OCI-LY3 (cell line): Measurements from ENCODE around the gene COL4A2.
A peak's percentile ranks its signal among the peaks of the same experiment; 100 is the strongest.

Experiments
- H2AFZ ChIP-seq: fragments of 200-600, 300-600 bp; shearing (Covaris generic); 2 replicates; pipeline ENCODE4 v1.6.0; 2014; ENCODE audit warnings: antibody characterized with exemption, low read depth, low read length
- H3K27ac ChIP-seq: fragments of 200-600, 300-600 bp; sonication (generic); 2 replicates; pipeline ENCODE4 v1.5.1; 2014; ENCODE audit warnings: mild to moderate bottlenecking, low read length, moderate library complexity, mixed read lengths
- H3K27me3 ChIP-seq: fragments of 200-600, 300-600 bp; sonication (generic); 2 replicates; pipeline ENCODE4 v1.6.1; 2014; ENCODE audit warnings: low read depth, low read length, mixed read lengths
- H3K36me3 ChIP-seq: fragments of 200-600, 300-600 bp; sonication (generic); replicated peaks from 2 replicates; pipeline ENCODE3; 2014; ENCODE audit warnings: low read depth, low read length, mixed read lengths
- H3K4me1 ChIP-seq: fragments of 300-600, 200-600 bp; sonication (generic); 2 replicates; pipeline ENCODE4 v1.6.1; 2014; ENCODE audit warnings: low read length, mixed read lengths
- H3K4me2 ChIP-seq: fragments of 200-600, 300-600 bp; sonication (generic); 2 replicates; pipeline ENCODE4 v1.6.1; 2014; ENCODE audit warnings: low read length, mixed read lengths
- H3K4me3 ChIP-seq: fragments of 300-600, 200-600 bp; sonication (generic); 2 replicates; pipeline ENCODE4 v1.5.1; 2014; ENCODE audit warnings: antibody characterized with exemption, mild to moderate bottlenecking, low read length, moderate library complexity
- H3K79me2 ChIP-seq: fragments of 300-600, 200-600 bp; shearing (Covaris generic); 2 replicates; pipeline ENCODE4 v1.6.1; 2014; ENCODE audit warnings: mild to moderate bottlenecking, low read length, mixed read lengths
- H3K9ac ChIP-seq: fragments of 300-600, 200-600 bp; shearing (Covaris generic); 2 replicates; pipeline ENCODE4 v1.6.0; 2014; ENCODE audit warnings: mild to moderate bottlenecking, low read length, moderate library complexity
- H3K9me3 ChIP-seq: fragments of 200-600, 300-600 bp; shearing (Covaris generic); 2 replicates; pipeline ENCODE4 v1.6.1; 2014; ENCODE audit warnings: low read length, mixed read lengths; ENCODE audit not compliant: insufficient read depth
- H4K20me1 ChIP-seq: fragments of 200-600, 300-600 bp; sonication (generic); 2 replicates; pipeline ENCODE4 v1.6.1; 2016; ENCODE audit warnings: low read length, mixed read lengths; ENCODE audit not compliant: insufficient read depth
- EZH2phosphoT487 ChIP-seq: fragments of 200-600 bp; shearing (Covaris generic); IDR thresholded peaks from 2 replicates; pipeline ENCODE4 v1.6.1; 2018; ENCODE audit warnings: antibody characterized with exemption, mixed run types, low read depth
- TF ChIP-seq, protein P1 (sequence below): fragments of 200-600, 300-600 bp; sonication (generic); IDR thresholded peaks from 2 replicates; pipeline ENCODE4 v1.5.1; 2014; ENCODE audit warnings: antibody characterized with exemption, low read length, low read depth

Gene COL4A2

DNA sequence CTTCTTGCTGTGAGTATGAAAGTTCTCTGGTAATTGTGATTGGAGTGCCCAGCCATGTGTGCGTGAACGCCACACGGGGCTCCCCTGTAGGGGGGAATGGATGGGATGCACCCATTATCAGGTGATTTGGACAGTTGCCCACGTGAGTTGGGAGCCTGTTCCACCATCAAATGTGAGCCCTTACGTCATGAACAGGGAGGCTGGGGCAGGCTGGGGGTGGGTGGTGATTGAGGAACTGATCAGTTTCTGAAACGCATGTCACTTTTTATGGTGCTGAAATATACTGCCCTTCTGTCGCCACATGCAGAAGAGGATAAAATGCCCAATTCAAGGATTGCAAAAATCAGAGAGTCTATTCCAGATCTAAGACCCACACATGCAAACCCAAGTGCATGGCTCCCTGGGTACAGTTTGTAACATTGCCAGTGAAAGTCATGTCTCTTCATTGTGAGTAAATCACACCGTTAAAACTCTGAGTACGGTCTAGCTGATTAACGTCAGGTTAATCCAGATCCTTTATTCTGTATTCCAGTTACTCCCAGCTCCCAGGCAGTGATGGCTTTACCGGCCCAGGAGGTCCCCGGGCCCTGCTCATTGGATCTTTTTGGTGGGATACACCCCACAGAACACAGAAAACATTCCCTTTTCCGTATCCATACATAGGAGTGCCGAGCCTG is 164.2 kb downstream of the COL4A2 start:
- Histone ChIP-seq H3K36me3 (no peaks in the 10 kb centered on the region), H3K4me1 (peaks cover 70% of the 10 kb centered on the region), H3K27me3 (peaks cover 54% of the 10 kb centered on the region), H3K27ac (peak overlapping the region; percentile 71), H4K20me1 (no peaks in the 10 kb centered on the region), H3K9me3 (peaks cover 4% of the 10 kb centered on the region; the same call in 1 of the 2 replicates), H3K9ac (peak overlapping the region; percentile 44; the same call in 1 of the 2 replicates), H2AFZ (no peak overlapping the region), H3K79me2 (no peaks in the 10 kb centered on the region), H3K4me3 (peak overlapping the region; percentile 72), H3K4me2 (peak overlapping the region; percentile 96)
- no peak for TF ChIP-seq EZH2phosphoT487
- TF ChIP-seq, protein P1, sequence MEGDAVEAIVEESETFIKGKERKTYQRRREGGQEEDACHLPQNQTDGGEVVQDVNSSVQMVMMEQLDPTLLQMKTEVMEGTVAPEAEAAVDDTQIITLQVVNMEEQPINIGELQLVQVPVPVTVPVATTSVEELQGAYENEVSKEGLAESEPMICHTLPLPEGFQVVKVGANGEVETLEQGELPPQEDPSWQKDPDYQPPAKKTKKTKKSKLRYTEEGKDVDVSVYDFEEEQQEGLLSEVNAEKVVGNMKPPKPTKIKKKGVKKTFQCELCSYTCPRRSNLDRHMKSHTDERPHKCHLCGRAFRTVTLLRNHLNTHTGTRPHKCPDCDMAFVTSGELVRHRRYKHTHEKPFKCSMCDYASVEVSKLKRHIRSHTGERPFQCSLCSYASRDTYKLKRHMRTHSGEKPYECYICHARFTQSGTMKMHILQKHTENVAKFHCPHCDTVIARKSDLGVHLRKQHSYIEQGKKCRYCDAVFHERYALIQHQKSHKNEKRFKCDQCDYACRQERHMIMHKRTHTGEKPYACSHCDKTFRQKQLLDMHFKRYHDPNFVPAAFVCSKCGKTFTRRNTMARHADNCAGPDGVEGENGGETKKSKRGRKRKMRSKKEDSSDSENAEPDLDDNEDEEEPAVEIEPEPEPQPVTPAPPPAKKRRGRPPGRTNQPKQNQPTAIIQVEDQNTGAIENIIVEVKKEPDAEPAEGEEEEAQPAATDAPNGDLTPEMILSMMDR = no peak

DNA sequence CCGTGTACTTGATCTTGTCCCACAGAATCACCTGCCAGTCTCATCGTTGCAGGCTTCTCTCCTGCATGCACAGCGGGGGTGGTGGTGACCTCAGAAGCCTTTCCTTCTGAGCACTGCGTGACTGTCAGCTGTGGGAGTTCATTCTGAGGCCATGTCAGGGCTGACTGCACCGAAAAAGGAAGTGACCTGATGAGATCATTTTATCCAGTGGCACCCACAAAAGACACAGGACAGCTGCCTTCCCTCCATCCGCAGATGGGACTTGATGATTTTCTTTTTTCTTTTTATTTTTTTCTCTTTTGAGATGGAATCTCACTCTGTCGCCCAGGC is 164.7 kb downstream of the COL4A2 start:
- Histone ChIP-seq H3K9ac (peak overlapping the region; percentile 44; the same call in 1 of the 2 replicates), H3K36me3 (no peaks in the 10 kb centered on the region), H4K20me1 (no peaks in the 10 kb centered on the region), H3K27ac (peak overlapping the region; percentile 71), H3K4me3 (peak overlapping the region; percentile 72), H3K27me3 (peaks cover 58% of the 10 kb centered on the region), H3K9me3 (peaks cover 4% of the 10 kb centered on the region; the same call in 1 of the 2 replicates), H3K79me2 (no peaks in the 10 kb centered on the region), H3K4me1 (peaks cover 69% of the 10 kb centered on the region), H3K4me2 (peak overlapping the region; percentile 96), H2AFZ (no peak overlapping the region)
- TF ChIP-seq EZH2phosphoT487 = 0 out of 2 replicates have a peak, but pooled peaks have one; percentile 63
- TF ChIP-seq, protein P1 = no peak

DNA sequence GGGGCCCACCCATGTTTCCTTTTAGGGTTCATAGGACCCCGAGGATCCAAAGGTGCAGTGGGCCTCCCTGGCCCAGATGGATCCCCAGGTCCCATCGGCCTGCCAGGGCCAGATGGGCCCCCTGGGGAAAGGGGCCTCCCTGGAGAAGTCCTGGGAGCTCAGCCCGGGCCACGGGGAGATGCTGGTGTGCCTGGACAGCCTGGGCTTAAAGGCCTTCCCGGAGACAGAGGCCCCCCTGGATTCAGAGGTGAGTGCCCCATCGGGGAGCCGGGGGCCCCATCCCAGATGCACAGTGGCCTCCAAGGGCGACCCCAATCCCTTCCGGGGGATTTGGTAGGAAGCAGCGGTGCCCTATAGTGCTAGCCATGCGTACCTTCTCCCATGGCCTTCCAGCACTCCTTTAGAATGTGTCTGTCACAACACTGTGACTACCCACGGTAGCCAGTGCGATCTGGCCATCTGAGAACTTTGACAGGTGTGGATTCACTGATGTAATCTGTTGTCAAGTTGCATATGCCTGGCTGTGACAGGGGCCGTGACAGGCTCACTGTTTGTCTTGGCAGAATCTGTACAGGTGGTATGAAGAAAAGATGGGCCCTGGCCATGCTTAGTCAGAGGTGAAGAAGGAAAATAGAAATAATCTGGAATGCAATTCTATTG is 165.9 kb downstream of the COL4A2 start:
- Histone ChIP-seq H3K27ac (no peak overlapping the region), H3K79me2 (no peaks in the 10 kb centered on the region), H3K4me2 (no peak overlapping the region), H3K4me1 (peaks cover 63% of the 10 kb centered on the region), H3K9me3 (peaks cover 4% of the 10 kb centered on the region; the same call in 1 of the 2 replicates), H3K27me3 (peaks cover 60% of the 10 kb centered on the region), H3K36me3 (no peaks in the 10 kb centered on the region), H3K9ac (no peak overlapping the region), H2AFZ (no peak overlapping the region), H4K20me1 (no peaks in the 10 kb centered on the region), H3K4me3 (no peak overlapping the region)
- TF ChIP-seq, protein P1 = no peak
- no peak for TF ChIP-seq EZH2phosphoT487

- no peak for TF ChIP-seq EZH2phosphoT487
- TF ChIP-seq, protein P1 = no peak
- peaks cover 56% of the 10 kb centered on the region for H3K27me3 ChIP-seq
- no peak overlapping the region for H3K27ac ChIP-seq
- peak overlapping the region; percentile 68 for H3K4me3 ChIP-seq
- peaks cover 4% of the 10 kb centered on the region; the same call in 1 of the 2 replicates for H3K9me3 ChIP-seq
- no peaks in the 10 kb centered on the region for H4K20me1 ChIP-seq
- H2AFZ ChIP-seq = no peak overlapping the region
- peak overlapping the region; percentile 83 for H3K4me2 ChIP-seq
- H3K36me3 ChIP-seq = no peaks in the 10 kb centered on the region
- 0 out of 2 replicates have a peak overlapping the region, but pooled peaks have one; percentile 2 for H3K9ac ChIP-seq
- no peaks in the 10 kb centered on the region for H3K79me2 ChIP-seq
- peaks cover 59% of the 10 kb centered on the region for H3K4me1 ChIP-seq
Measured at GRCh38 chr13:110474713-110475112, 167.6 kb downstream of the COL4A2 start.
